ENCODE data around the gene NPW.

- TF ChIP-seq EZH2 (IDR thresholded peaks at IDR 0.05; ENCODE audit: borderline replicate concordance, low read depth, low read length, severe bottlenecking) (no peak), CTCF (IDR thresholded peaks at IDR 0.05; ENCODE audit: extremely low read depth in 1 of 2, insufficient read depth in 1 of 2, low read depth in 1 of 2, low read length in 2 of 2) (no peak), POLR2AphosphoS5 (IDR thresholded peaks at IDR 0.05; ENCODE audit: insufficient read depth, low read depth, low read length) (no peak), POLR2A (IDR thresholded peaks at IDR 0.05; ENCODE audit: low read depth, low read length) (no peak)
Observed at GRCh38 chr16:2037647-2038381, 18.2 kb downstream of the NPW start.
